ENCODE results near the gene SOX6. TPM values are rescaled to one million over a fixed set of nuclear protein-coding genes. Genes with fewer than 3 reads are reported as not detected.
"Not testable (repeated sequence)": the region's sequence is repeated elsewhere in the genome, so short reads cannot be mapped to it uniquely, and the experiment has no call there.

SOX6 gene
- 25.0 TPM for polyA plus RNA-seq (ENCODE audit: insufficient read length)
- long read RNA-seq, donor 1, partial matches to known transcripts: 197 of 492 reads
- long read RNA-seq, donor 1, other reads (novel, unspliced or antisense): 295 of 492 reads
- long read RNA-seq, donor 2, partial matches to known transcripts: 891 of 898 reads
- long read RNA-seq, donor 2, other reads (novel, unspliced or antisense): 7 of 898 reads
- long read RNA-seq, donor 3, partial matches to known transcripts: 129 of 425 reads
- long read RNA-seq, donor 3, other reads (novel, unspliced or antisense): 296 of 425 reads
- long read RNA-seq, donor 4, partial matches to known transcripts: 44 of 104 reads
- long read RNA-seq, donor 4, other reads (novel, unspliced or antisense): 60 of 104 reads
- long read RNA-seq, donor 5, partial matches to known transcripts: 1,295 of 1,357 reads
- long read RNA-seq, donor 5, other reads (novel, unspliced or antisense): 61 of 1,357 reads
- long read RNA-seq, donor 6, partial matches to known transcripts: 499 of 529 reads
- long read RNA-seq, donor 6, other reads (novel, unspliced or antisense): 30 of 529 reads
- long read RNA-seq, donor 7, partial matches to known transcripts: 762 of 831 reads
- long read RNA-seq, donor 7, other reads (novel, unspliced or antisense): 69 of 831 reads
- long read RNA-seq, donor 8, partial matches to known transcripts: 58 of 239 reads
- long read RNA-seq, donor 8, other reads (novel, unspliced or antisense): 181 of 239 reads

- DNase-seq: peak; percentile 29
These were observed at the start of gene SOX6 for GRCh38 chr11:16356057-16356760. TSS of gene SOX6 (minus strand) at chr11:16356546. CDS start at chr11:16341248, 15,298 bp downstream.

- no peak for DNase-seq
These were observed 48.5 kb upstream of the SOX6 start for GRCh38 chr11:16404781-16405285.

- DNase-seq: no peak
These were observed 47.5 kb upstream of the SOX6 start for GRCh38 chr11:16403851-16404250.

- no peak for DNase-seq
These were observed 47.1 kb upstream of the SOX6 start for GRCh38 chr11:16403448-16403803.

GRCh38 chr11:16402654-16403447 lies 46.5 kb upstream of the SOX6 start:
- no peak for DNase-seq

- no peak for DNase-seq
These were observed 41.0 kb upstream of the SOX6 start for GRCh38 chr11:16397390-16397789.

- no peak for DNase-seq
These were observed 39.3 kb upstream of the SOX6 start for GRCh38 chr11:16395601-16396000.

- no peak for DNase-seq
These were observed 38.6 kb upstream of the SOX6 start for GRCh38 chr11:16394947-16395346.

GRCh38 chr11:16393340-16393739 lies 37.0 kb upstream of the SOX6 start:
- no peak for DNase-seq

- no peak for DNase-seq
These were observed 36.3 kb upstream of the SOX6 start for GRCh38 chr11:16392616-16393015.

- DNase-seq: not testable (repeated sequence)
These were observed 34.5 kb upstream of the SOX6 start for GRCh38 chr11:16390826-16391225.

- no peak for DNase-seq
These were observed 28.8 kb upstream of the SOX6 start for GRCh38 chr11:16385099-16385498.

GRCh38 chr11:16382638-16383380 lies 26.5 kb upstream of the SOX6 start:
- no peak for DNase-seq

GRCh38 chr11:16382186-16382585 lies 25.8 kb upstream of the SOX6 start:
- no peak for DNase-seq

GRCh38 chr11:16380941-16381568 lies 24.7 kb upstream of the SOX6 start:
- no peak for DNase-seq

GRCh38 chr11:16378906-16379305 lies 22.6 kb upstream of the SOX6 start:
- DNase-seq: no peak

- DNase-seq: no peak
These were observed 21.4 kb upstream of the SOX6 start for GRCh38 chr11:16377746-16378145.

- not testable (repeated sequence) for DNase-seq
These were observed 19.3 kb upstream of the SOX6 start for GRCh38 chr11:16375664-16376063.

GRCh38 chr11:16373768-16374167 lies 17.4 kb upstream of the SOX6 start:
- no peak for DNase-seq

GRCh38 chr11:16372355-16372754 lies 16.0 kb upstream of the SOX6 start:
- no peak for DNase-seq

GRCh38 chr11:16367252-16367651 lies 10.9 kb upstream of the SOX6 start:
- no peak for DNase-seq

Data from left kidney (tissue), 8 donors.